Measurements from ENCODE around the gene RNF8. TPM values are rescaled to one million over a fixed set of nuclear protein-coding genes. Genes with fewer than 3 reads are reported as not detected.
A peak's percentile ranks its signal among the peaks of the same experiment; 100 is the strongest.
"Not testable (repeated sequence)": the region's sequence is repeated elsewhere in the genome, so short reads cannot be mapped to it uniquely, and the experiment has no call there.

RNF8 gene
- total RNA-seq, 2 experiments from 2014 or later: 27.8 to 29.2 TPM

DNA sequence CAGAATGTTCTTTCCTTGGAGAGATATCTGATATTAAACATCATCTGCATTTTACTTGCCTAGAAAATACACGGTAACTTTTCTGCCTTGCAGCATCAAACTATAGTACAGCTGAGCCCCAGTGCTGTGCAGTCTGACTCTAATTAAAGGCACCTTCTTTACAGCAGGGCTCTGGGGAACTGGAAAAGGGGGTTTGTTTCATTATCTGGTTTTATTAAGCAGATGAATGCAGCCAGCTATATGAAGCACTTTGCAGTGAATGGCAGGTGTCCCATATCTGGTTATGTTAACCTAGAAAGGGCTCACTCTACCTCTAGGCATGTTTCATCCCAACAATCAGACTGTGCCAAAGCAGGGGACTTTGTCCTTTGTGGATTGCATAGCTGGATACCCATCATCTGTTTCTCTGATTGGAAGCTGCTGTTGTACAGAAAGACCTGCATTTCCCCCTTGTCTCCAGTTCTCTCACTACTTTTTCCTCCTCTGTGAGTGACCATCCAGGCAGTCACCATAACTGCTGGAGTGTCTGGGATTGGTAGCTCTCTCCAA, 39.7 kb downstream of the RNF8 start:
- H3K27ac Mint-ChIP-seq: no peak overlapping the region

DNA sequence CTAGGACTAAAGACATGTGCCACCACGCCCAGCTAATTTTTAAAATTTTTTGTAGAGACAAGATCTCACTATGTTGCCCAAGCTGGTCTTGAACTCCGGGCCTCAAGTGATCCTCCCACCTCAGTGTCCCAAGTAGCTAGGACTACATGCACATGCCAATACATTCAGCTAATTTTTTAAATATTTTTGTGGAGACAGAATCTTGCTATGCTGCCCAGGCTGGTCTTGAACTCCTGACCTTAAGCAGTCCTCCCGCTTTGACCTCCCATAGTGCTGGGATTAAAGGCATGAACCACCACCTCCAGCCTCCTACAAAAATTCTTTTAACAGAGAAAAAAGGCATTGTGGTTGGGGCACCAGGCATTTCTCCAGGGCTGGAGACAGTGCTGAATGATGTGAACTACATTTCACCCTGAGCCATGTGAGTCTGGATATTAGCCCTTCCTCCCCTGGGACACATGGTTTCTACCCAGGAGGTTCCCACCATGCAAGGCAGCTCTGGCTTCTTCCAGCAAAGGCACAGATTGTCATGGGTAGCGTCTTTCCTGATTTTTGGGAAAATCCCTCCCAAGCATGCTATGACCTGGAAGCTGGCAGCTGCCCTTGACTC, 42.9 kb downstream of the RNF8 start:
- no peak for DNase-seq
- Mint-ChIP-seq H3K9me3 (no peaks in the 10 kb centered on the region), H3K36me3 (no peaks in the 10 kb centered on the region), H3K4me3 (no peak overlapping the region), H3K27me3 (no peaks in the 10 kb centered on the region), H3K4me1 (no peaks in the 10 kb centered on the region), H3K27ac (no peak overlapping the region)

More for the DNA sequence above, 39.7 kb downstream of the RNF8 start:
- Mint-ChIP-seq H3K4me3 (no peak overlapping the region), H3K27me3 (no peaks in the 10 kb centered on the region), H3K9me3 (no peaks in the 10 kb centered on the region), H3K36me3 (no peaks in the 10 kb centered on the region), H3K4me1 (no peaks in the 10 kb centered on the region)
- no peak for DNase-seq

DNA sequence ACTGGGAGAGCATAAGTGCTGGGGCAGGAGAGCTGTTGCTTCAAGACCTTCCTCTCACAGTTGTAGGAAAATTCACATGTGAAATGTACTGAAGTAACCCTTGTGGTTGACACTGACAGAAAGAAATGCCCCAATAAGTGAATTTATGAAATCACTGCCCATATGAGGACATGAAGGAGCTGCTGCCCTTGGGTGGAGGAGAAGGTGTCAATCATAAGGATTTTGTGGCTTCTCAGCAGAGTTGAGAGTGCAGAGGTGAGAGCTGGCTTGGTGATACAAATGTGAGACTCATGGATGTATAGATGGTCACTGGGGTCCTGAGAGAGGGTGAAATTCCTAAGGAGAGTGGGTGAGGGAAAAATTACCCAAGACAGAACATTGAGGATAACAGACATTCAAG, 45.3 kb downstream of the RNF8 start:
- Mint-ChIP-seq H3K9me3 (no peaks in the 10 kb centered on the region), H3K4me1 (no peaks in the 10 kb centered on the region), H3K27me3 (no peaks in the 10 kb centered on the region), H3K36me3 (no peaks in the 10 kb centered on the region), H3K27ac (no peak overlapping the region), H3K4me3 (no peak overlapping the region)
- DNase-seq: no peak

DNA sequence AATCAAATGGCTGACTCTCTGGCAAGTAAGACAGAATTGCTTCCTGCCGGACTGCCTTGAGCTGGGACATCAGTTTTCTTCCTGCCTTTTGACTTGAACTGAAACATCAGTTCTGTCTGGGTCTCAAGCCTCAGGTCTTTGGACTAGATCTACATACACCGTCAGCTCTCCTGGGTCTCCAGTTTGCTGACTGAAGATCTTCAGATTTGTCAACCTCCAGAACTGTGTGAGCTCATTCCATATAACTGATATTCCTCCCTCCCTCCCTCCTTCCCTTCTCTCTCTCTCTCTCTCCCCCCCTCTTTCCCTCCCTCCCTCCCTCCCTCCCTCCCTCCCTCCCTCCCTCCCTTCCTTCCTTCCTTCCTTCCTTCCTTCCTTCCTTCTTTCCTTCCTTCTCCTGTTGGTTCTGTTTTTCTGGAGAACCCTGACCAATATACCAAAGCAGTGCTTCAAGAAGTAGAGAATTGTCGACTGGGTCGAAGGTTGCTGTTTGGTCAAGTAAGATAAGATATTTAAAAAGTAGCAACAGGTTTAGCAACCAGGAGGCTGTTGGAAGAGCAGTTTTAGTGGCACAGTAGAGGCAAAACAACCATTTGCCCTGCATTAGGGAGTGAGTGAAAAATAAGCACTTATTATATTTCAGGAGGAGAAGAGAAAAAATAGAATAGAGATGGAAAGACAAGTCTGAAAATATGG, 46.2 kb downstream of the RNF8 start:
- no peaks in the 10 kb centered on the region for H3K36me3 Mint-ChIP-seq
- H3K27me3 Mint-ChIP-seq: no peaks in the 10 kb centered on the region
- H3K27ac Mint-ChIP-seq: no peak overlapping the region
- H3K9me3 Mint-ChIP-seq: no peaks in the 10 kb centered on the region
- H3K4me3 Mint-ChIP-seq: no peak overlapping the region
- DNase-seq: no peak
- H3K4me1 Mint-ChIP-seq: no peaks in the 10 kb centered on the region

DNA sequence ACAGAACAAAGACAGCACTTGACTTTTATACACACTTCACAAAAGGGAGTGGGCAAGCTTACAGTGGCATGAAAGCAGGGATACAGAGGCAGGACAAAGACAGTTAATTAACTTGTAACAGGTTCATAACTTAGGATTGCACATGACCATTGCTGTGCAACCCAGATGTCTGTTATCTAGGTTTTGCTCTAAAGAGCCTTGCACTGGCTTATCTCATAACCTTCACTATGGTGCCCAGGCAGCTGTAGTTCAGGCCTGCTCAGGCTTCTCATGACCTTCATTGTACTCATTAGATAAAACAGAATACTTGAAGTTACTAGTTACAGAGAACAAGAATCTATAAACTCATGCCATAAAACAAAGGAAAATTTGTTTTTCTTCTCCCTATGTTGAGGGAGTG, 47.9 kb downstream of the RNF8 start:
- not testable (repeated sequence) for DNase-seq, H3K27me3 Mint-ChIP-seq, H3K9me3 Mint-ChIP-seq, H3K4me1 Mint-ChIP-seq, H3K27ac Mint-ChIP-seq, H3K36me3 Mint-ChIP-seq, H3K4me3 Mint-ChIP-seq

DNA sequence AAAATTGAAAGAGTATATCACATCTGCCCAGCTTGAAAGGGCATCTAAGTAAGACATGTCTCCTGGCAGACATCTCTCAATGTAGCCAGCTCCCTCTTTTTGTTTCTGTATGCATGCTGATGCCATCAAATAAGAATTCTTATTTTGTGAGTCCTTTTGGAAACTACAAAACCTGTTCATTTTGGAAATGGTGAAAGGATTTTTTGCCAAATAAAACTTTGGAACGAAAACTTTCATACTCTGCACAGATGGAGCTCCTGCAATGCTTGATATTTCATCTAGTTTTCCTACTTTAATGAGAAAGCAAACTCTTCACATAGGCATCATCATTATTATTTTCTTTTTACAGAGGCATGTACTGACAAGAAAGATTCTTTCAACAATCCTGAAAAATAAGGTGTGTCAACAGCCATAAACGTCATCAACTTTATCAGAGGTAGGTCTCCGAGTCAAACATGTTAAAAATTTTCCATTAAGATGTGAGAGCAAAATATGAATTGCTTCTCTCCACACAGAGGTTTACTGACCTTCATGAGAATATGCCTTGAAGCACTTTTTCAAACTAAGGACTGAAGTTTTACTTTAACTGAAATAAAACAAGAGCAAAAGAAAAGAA, 53.1 kb downstream of the RNF8 start:
- Mint-ChIP-seq H3K27me3 (no peaks in the 10 kb centered on the region), H3K27ac (no peak overlapping the region)

DNA sequence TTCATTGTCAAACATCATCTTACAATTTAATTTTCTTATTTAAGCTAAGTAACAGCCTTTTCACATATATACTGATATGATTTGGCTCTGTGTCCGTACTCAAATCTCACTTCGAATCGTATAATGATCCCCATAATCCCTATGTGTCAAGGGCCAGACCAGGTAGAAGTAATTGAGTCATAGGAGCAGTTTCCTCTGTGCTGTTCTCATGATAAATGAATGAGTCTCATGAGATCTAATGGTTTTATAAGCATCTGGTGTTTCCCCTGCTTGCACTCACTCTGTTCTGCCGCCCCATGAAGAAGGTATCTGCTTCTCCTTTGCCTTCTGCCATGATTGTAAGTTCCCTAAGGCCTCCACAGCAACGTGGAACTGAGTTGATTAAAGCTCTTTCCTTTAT, 54.2 kb downstream of the RNF8 start:
- Mint-ChIP-seq H3K27ac (no peak overlapping the region), H3K4me3 (no peak overlapping the region), H3K4me1 (no peaks in the 10 kb centered on the region), H3K36me3 (no peaks in the 10 kb centered on the region), H3K9me3 (no peaks in the 10 kb centered on the region), H3K27me3 (no peaks in the 10 kb centered on the region)
- DNase-seq: no peak

More for the DNA sequence above, 53.1 kb downstream of the RNF8 start:
- no peak for DNase-seq
- H3K4me1 Mint-ChIP-seq: no peaks in the 10 kb centered on the region
- H3K36me3 Mint-ChIP-seq: no peaks in the 10 kb centered on the region
- no peak overlapping the region for H3K4me3 Mint-ChIP-seq
- H3K9me3 Mint-ChIP-seq: no peaks in the 10 kb centered on the region

DNA sequence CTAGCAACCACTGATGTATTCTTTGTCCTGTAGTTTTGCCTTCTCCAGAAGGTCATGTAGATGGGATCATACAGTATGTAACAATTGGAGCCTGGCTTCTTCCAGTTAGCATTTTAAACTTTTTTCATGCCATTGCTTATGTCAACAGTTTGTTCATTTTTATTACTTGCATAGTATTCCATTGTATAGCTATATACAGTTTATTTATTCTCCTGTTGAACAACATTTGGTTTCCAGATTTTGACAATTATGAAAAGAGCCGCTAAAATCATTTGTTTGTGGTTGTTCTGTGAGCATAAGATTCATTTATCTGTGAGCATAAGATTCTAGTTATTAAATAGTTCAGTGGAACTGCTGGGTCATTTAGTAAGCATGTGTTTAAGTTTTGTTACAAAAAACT, 55.7 kb downstream of the RNF8 start:
- Mint-ChIP-seq H3K27ac (no peak overlapping the region), H3K9me3 (no peaks in the 10 kb centered on the region), H3K36me3 (no peaks in the 10 kb centered on the region), H3K27me3 (no peaks in the 10 kb centered on the region), H3K4me3 (no peak overlapping the region), H3K4me1 (no peaks in the 10 kb centered on the region)
- DNase-seq: no peak

DNA sequence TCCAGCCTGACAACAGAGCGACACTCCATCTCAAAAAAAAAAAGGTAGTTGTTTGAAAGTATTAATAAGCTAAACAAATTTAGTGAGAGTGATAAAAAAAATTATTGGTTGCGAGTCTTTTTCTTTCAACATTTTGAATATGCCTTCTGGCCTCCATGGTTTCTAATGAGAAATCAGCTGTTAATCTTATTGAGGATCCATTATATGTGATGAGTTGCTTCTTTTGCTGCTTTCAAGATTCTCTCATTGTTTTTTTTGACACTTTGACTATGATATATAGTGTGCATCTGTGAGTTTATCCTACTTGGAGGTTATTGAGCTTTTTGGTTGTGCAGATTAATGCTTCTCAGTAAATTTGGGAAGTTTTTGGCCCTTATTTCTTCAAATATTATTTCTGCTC, 63.6 kb downstream of the RNF8 start:
- no peak overlapping the region for H3K27ac Mint-ChIP-seq
- H3K9me3 Mint-ChIP-seq: peaks cover 1% of the 10 kb centered on the region
- H3K4me1 Mint-ChIP-seq: no peaks in the 10 kb centered on the region
- H3K36me3 Mint-ChIP-seq: no peaks in the 10 kb centered on the region
- no peak for DNase-seq
- peaks cover 4% of the 10 kb centered on the region for H3K27me3 Mint-ChIP-seq
- no peak overlapping the region for H3K4me3 Mint-ChIP-seq

DNA sequence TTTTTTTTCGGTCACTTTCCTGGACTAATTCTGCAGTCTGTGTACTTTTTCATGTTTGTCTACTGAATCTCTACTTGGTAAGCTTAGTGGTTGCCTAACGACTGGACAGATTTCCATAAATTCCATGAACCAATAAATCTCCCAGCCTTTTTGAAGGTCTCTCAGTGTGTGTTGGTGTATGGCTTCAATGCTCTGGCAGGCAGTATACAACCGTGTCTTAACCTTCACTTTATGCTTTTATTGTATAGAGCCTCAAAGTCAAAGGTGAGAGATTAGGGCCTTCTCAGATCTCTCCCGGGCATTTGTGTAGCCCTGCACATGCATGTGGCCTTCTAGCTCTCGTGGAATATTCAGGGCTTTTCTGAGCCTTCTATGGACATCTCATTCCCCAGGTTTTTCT, 64.9 kb downstream of the RNF8 start:
- Mint-ChIP-seq H3K27ac (no peak overlapping the region), H3K36me3 (no peaks in the 10 kb centered on the region), H3K4me1 (no peaks in the 10 kb centered on the region)

DNA sequence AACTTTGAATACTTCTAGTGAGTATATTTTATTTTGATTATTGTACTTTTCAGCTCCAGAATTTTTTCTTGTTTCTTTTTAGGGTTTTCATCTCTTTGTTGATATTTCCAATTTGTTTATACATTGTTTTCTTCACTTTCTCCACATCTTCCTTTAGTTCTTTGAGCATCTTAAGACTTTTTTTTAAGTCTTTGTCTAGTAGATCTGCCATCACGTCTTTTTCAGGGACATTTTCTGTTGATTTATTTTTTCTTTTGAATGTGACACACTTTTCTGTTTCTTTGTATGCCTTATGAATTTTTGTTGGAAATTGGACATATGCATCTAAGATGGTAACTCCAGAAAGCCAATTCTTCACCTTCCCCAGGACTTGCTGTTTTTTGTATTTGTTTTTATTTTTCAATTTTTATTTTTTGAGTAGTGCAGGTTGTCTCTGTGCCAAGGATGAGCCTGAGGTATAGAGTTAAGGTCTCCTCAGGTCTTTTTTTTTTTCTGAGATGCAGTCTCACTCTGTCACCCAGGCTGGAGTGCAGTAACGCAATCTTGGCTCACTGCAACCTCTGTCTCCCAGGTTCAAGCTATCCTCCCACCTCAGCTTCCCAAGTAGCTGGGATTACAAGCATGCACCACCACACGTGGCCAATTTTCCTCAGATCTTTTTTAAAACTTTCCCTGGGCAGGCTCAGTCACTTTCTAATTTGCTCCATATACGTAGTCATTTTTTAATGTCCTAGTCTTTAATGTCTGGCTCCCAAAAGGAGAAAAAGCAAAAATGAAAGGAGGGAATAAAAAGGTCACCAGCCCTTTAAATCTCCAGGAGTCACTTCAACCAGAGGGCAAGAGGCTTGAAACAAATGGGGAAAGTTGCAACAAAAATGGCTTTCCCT, 72.5 kb downstream of the RNF8 start:
- no peak for DNase-seq
- H3K4me1 Mint-ChIP-seq: no peaks in the 10 kb centered on the region
- no peaks in the 10 kb centered on the region for H3K9me3 Mint-ChIP-seq
- H3K4me3 Mint-ChIP-seq: no peak overlapping the region
- no peaks in the 10 kb centered on the region for H3K36me3 Mint-ChIP-seq
- H3K27ac Mint-ChIP-seq: no peak overlapping the region
- no peaks in the 10 kb centered on the region for H3K27me3 Mint-ChIP-seq

More for the DNA sequence above, 64.9 kb downstream of the RNF8 start:
- no peak for DNase-seq
- Mint-ChIP-seq H3K9me3 (peaks cover 1% of the 10 kb centered on the region), H3K27me3 (peaks cover 4% of the 10 kb centered on the region), H3K4me3 (no peak overlapping the region)

DNA sequence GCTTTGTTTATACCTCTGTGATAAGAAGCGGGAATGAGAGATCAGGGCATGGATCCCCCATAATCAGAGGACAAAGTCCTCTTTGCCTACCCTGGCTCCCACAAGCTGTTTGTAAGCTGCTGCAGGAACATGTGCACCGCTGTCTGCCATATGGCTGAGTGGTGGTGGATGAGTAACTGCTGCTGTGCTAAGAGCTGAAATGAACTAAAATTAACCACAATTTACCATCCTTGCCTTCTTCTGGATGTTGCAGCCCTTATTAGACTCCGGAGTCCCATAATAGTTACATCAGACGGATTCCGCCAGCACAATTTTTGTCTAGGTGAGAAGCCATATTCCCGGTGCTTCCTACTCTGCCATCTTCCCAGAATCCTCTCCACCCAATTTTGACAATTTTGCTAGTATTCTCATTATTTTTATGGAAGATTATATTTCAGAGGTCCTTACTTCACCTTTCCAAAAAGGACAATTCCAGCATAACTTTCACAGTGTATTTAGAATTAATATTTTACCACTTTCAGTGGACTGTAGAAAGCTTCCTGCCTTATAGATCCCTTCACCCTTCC, 73.2 kb downstream of the RNF8 start:
- Mint-ChIP-seq H3K27me3 (no peaks in the 10 kb centered on the region), H3K27ac (no peak overlapping the region), H3K36me3 (no peaks in the 10 kb centered on the region), H3K4me3 (no peak overlapping the region), H3K9me3 (no peaks in the 10 kb centered on the region), H3K4me1 (peaks cover under 1% of the 10 kb centered on the region)
- no peak for DNase-seq

DNA sequence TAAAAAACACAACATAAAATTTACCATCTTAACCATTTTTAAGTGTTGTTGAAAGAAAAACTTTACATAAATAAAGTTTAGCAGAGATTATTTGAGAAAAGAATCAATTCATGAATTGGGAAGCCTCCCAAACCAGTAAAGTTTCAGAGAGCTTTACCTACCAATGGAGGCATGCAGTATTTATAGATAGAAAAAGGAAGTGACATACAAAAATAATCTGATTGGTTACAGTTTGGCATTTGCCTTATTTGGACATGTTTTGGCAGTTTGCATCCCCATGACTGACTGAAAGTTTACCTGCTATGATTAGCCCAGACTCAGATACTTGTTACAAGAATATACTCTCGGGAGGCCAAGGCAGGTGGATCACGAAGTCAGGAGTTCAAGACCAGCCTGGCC, 75.6 kb downstream of the RNF8 start:
- Mint-ChIP-seq H3K27ac (no peak overlapping the region), H3K27me3 (no peaks in the 10 kb centered on the region), H3K36me3 (no peaks in the 10 kb centered on the region), H3K4me3 (no peak overlapping the region), H3K4me1 (peaks cover 11% of the 10 kb centered on the region), H3K9me3 (no peaks in the 10 kb centered on the region)
- DNase-seq: no peak

DNA sequence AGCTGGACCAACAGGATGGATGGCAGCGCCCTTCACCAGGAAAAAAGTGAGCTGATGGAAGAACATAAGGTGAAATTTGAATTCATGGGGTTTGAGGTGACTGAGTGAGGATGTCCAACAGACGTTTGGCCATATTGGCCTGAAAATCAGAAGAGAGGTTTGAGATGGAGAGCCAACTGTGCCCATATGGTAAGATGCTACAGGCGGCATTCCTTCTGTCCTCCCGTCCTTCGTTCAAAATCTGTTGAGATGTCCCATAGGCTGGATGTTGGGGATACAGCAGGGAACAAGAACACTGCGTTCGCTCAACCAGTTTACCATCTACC, 78.8 kb downstream of the RNF8 start:
- H3K9me3 Mint-ChIP-seq: no peaks in the 10 kb centered on the region
- H3K27ac Mint-ChIP-seq: peak overlapping the region; percentile 98
- DNase-seq: no peak
- H3K4me1 Mint-ChIP-seq: peaks cover 31% of the 10 kb centered on the region
- peaks cover 5% of the 10 kb centered on the region for H3K36me3 Mint-ChIP-seq
- H3K4me3 Mint-ChIP-seq: peak overlapping the region; percentile 95
- no peaks in the 10 kb centered on the region for H3K27me3 Mint-ChIP-seq

Measured in activated naive CD8-positive, alpha-beta T cell treated with anti-CD3 and anti-CD28 coated beads for 36 hours (primary cell).